NCI-H2029 (cell line): ENCODE measurements around the gene MACF1.
A peak's percentile ranks its signal among the peaks of the same experiment; 100 is the strongest.
"Not testable (repeated sequence)": the region's sequence is repeated elsewhere in the genome, so short reads cannot be mapped to it uniquely, and the experiment has no call there.

Experiments used
- DNase-seq: peaks from one replicate; lab custom pipeline; 2025; lab: John Stamatoyannopoulos, UW

MACF1 gene

GRCh38 chr1:39413902-39414528, 209.5 kb downstream of the MACF1 start:
- DNase-seq, result no peak

GRCh38 chr1:39415553-39415952, 211.1 kb downstream of the MACF1 start:
- no peak for DNase-seq

- DNase-seq, result no peak
Observed at GRCh38 chr1:39416609-39417008, 212.1 kb downstream of the MACF1 start.

GRCh38 chr1:39418236-39418635, 213.7 kb downstream of the MACF1 start:
- DNase-seq, result no peak

- no peak for DNase-seq
Observed at GRCh38 chr1:39420493-39420892, 216.0 kb downstream of the MACF1 start.

- DNase-seq, result no peak
Observed at GRCh38 chr1:39422614-39423013, 218.1 kb downstream of the MACF1 start.

- DNase-seq, result no peak
Observed at GRCh38 chr1:39425151-39425550, 220.7 kb downstream of the MACF1 start.

- DNase-seq, result no peak
Observed at GRCh38 chr1:39425634-39426033, 221.1 kb downstream of the MACF1 start.

- no peak for DNase-seq
Observed at GRCh38 chr1:39426346-39426745, 221.9 kb downstream of the MACF1 start.

- no peak for DNase-seq
Observed at GRCh38 chr1:39427374-39427773, 222.9 kb downstream of the MACF1 start.

GRCh38 chr1:39427912-39428311, 223.4 kb downstream of the MACF1 start:
- no peak for DNase-seq

- no peak for DNase-seq
Observed at GRCh38 chr1:39431927-39432326, 227.4 kb downstream of the MACF1 start.

- DNase-seq, result peak; percentile 99
Observed at GRCh38 chr1:39434797-39435395, 230.4 kb downstream of the MACF1 start.

GRCh38 chr1:39435597-39435996, 231.1 kb downstream of the MACF1 start:
- DNase-seq, result no peak

GRCh38 chr1:39436842-39437241, 232.3 kb downstream of the MACF1 start:
- DNase-seq, result no peak

GRCh38 chr1:39438042-39438441, 233.5 kb downstream of the MACF1 start:
- DNase-seq, result no peak

GRCh38 chr1:39440856-39441255, 236.4 kb downstream of the MACF1 start:
- DNase-seq, result no peak

- no peak for DNase-seq
Observed at GRCh38 chr1:39441797-39442196, 237.3 kb downstream of the MACF1 start.

- no peak for DNase-seq
Observed at GRCh38 chr1:39445573-39445972, 241.1 kb downstream of the MACF1 start.

- no peak for DNase-seq
Observed at GRCh38 chr1:39446986-39447567, 242.6 kb downstream of the MACF1 start.

GRCh38 chr1:39450041-39450440, 245.5 kb downstream of the MACF1 start:
- DNase-seq, result not testable (repeated sequence)

GRCh38 chr1:39450956-39451606, 246.6 kb downstream of the MACF1 start:
- no peak for DNase-seq

- DNase-seq, result no peak
Observed at GRCh38 chr1:39452081-39452480, 247.6 kb downstream of the MACF1 start.
